Measurements from ENCODE around the gene ANKZF1.

Gene ANKZF1

DNA sequence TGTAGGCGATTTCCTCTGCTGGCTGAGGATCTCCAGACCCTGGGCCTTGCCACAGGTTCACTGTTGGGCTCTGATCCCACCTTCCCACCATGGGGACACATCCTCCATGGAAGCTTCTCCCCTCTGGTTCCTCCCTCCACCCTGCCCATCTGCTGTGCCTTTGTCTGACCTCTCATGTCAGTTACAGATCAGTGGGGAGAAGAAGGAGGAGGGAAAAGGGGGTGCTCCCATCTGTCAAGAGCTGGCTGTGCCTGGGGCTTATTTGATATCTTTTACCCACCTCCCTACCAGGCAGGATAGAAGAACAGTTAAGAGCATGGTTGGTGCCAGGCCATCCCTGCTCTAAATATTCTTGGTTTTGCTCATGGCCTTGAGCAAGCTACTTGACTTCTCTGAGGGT lies 37.3 kb downstream of the ANKZF1 start:
- H3K4me3 ChIP-seq (ENCODE audit: low read length): no peak overlapping the region
- no peaks in the 10 kb centered on the region for H3K36me3 ChIP-seq (ENCODE audit: insufficient read depth, low read length)
- H2AFZ ChIP-seq (ENCODE audit: low read depth, low read length): no peak overlapping the region
- H3K9me3 ChIP-seq (ENCODE audit: low read length): no peaks in the 10 kb centered on the region
- no peaks in the 10 kb centered on the region for H3K4me1 ChIP-seq (ENCODE audit: insufficient read depth, low read length)
- peaks cover 50% of the 10 kb centered on the region for H3K27me3 ChIP-seq (ENCODE audit: insufficient read depth, low read length)

DNA sequence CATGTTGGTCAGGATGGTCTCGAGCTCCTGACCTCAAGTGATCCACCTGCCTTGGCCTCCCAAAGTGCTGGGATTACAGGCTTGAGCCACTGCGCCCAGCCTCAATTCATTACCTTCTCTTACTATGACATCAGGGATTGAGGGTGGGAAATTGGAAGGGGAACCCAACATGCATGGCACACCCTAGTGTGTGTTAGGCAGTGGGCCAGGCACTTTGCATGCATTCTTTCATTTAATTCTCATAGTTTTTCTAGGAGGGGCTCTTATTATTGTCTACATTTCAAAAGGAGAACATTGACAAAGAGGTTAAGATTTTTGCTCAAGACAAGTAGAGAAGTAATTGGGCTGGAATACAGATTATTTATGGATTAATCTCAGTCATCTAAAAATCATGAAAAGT lies 38.7 kb downstream of the ANKZF1 start:
- Histone ChIP-seq H3K4me1 (ENCODE audit: insufficient read depth, low read length) (no peaks in the 10 kb centered on the region), H3K9me3 (ENCODE audit: low read length) (no peaks in the 10 kb centered on the region), H3K27me3 (ENCODE audit: insufficient read depth, low read length) (peaks cover 45% of the 10 kb centered on the region), H3K4me3 (ENCODE audit: low read length) (no peak overlapping the region), H3K36me3 (ENCODE audit: insufficient read depth, low read length) (no peaks in the 10 kb centered on the region), H2AFZ (ENCODE audit: low read depth, low read length) (no peak overlapping the region)

DNA sequence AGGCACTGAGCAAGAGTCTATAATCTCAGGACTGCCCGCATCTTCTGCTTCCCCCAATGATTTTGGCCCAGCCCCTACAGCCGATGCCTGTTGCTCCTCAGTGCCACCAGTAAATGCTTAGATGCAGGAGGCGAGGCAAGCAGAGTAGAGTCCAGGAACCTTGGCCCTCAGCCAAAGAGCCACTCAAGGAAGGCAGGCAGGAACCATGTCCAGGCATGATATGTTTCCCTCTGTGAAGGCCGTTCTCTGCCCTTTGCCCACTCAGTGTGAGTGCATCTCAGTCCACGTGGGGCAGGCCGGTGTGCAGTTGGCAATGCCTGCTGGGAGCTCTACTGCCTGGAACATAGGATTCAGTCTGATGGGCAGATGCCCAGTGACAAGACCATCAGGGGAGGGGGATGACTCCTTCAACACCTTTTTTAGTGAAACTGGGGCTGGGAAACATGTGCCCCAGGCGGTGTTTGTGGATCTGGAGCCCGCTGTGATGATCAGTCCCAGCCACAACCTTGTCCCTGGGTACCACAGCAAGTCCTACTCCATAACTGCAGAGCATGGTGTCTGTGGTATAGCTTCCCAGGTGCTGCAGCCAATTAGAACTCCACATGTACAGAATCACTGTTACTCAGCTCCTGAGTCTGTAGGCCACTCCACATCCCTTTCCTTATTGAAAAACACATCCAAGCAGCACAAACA lies 39.9 kb downstream of the ANKZF1 start:
- H3K9me3 ChIP-seq (ENCODE audit: low read length): no peaks in the 10 kb centered on the region
- H2AFZ ChIP-seq (ENCODE audit: low read depth, low read length): no peak overlapping the region
- H3K4me1 ChIP-seq (ENCODE audit: insufficient read depth, low read length): peaks cover 5% of the 10 kb centered on the region
- H3K27me3 ChIP-seq (ENCODE audit: insufficient read depth, low read length): peaks cover 45% of the 10 kb centered on the region
- no peak overlapping the region for H3K4me3 ChIP-seq (ENCODE audit: low read length)
- no peaks in the 10 kb centered on the region for H3K36me3 ChIP-seq (ENCODE audit: insufficient read depth, low read length)

DNA sequence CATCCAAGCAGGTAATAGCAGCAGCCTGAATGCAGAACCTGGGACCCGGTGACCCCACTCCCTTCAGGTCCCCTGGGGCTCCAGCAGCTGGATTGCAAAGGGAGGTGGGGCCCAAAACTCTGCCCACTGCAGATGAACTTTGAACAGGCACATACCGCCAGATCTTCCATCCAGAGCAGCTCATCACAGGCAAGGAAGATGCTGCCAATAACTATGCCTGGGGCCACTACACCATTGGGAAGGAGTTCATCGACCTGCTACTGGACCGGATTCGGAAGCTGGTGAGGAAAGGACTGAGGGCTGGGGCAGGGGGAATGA lies 40.4 kb downstream of the ANKZF1 start:
- peaks cover 41% of the 10 kb centered on the region for H3K27me3 ChIP-seq (ENCODE audit: insufficient read depth, low read length)
- H3K36me3 ChIP-seq (ENCODE audit: insufficient read depth, low read length): no peaks in the 10 kb centered on the region
- no peaks in the 10 kb centered on the region for H3K9me3 ChIP-seq (ENCODE audit: low read length)

DNA sequence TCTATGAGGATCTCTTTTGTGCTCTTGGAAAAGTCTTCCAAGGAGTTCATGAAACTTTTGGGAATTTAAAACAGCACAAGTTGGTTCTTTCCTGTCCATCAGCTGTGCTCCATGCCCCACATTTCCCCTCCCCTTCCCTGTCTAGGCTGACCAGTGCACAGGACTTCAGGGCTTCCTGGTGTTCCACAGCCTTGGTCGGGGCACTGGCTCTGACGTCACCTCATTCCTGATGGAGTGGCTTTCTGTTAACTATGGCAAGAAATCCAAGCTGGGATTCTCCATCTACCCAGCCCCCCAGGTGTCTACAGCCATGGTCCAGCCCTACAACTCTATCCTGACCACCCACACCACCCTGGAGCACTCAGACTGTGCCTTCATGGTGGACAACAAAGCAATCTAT lies 41.4 kb downstream of the ANKZF1 start:
- peaks cover 33% of the 10 kb centered on the region for H3K27me3 ChIP-seq (ENCODE audit: insufficient read depth, low read length)
- no peak overlapping the region for H3K4me3 ChIP-seq (ENCODE audit: low read length)

More for the DNA sequence above, 40.4 kb downstream of the ANKZF1 start:
- peaks cover 6% of the 10 kb centered on the region for H3K4me1 ChIP-seq (ENCODE audit: insufficient read depth, low read length)
- H3K4me3 ChIP-seq (ENCODE audit: low read length): no peak overlapping the region
- no peak overlapping the region for H2AFZ ChIP-seq (ENCODE audit: low read depth, low read length)

DNA sequence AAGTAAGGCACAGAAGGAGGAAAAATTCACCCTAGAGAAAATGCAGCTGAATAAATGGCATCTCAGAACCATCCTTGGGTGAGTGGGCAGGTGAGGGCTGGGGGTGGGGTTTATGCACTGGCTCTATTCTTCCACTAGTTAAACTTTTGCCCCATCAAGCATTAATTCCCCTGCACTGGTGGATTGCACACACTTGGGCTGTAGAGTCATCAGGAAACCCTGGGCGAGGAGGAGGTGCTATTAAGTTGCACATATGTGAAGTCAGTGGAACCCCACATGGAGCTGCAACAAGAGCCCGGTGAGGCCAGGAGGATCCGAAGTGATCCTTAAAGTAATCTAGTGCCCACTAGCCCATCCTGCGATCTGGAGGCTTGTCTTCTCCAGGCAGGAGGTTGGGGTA lies 42.8 kb downstream of the ANKZF1 start:
- peaks cover 23% of the 10 kb centered on the region for H3K27me3 ChIP-seq (ENCODE audit: insufficient read depth, low read length)
- H2AFZ ChIP-seq (ENCODE audit: low read depth, low read length): no peak overlapping the region
- H3K9me3 ChIP-seq (ENCODE audit: low read length): no peaks in the 10 kb centered on the region
- no peaks in the 10 kb centered on the region for H3K36me3 ChIP-seq (ENCODE audit: insufficient read depth, low read length)
- no peak overlapping the region for H3K4me3 ChIP-seq (ENCODE audit: low read length)
- H3K4me1 ChIP-seq (ENCODE audit: insufficient read depth, low read length): peaks cover 6% of the 10 kb centered on the region

More for the DNA sequence above, 41.4 kb downstream of the ANKZF1 start:
- no peaks in the 10 kb centered on the region for H3K36me3 ChIP-seq (ENCODE audit: insufficient read depth, low read length)
- H3K4me1 ChIP-seq (ENCODE audit: insufficient read depth, low read length): peaks cover 6% of the 10 kb centered on the region
- no peak overlapping the region for H2AFZ ChIP-seq (ENCODE audit: low read depth, low read length)
- no peaks in the 10 kb centered on the region for H3K9me3 ChIP-seq (ENCODE audit: low read length)

DNA sequence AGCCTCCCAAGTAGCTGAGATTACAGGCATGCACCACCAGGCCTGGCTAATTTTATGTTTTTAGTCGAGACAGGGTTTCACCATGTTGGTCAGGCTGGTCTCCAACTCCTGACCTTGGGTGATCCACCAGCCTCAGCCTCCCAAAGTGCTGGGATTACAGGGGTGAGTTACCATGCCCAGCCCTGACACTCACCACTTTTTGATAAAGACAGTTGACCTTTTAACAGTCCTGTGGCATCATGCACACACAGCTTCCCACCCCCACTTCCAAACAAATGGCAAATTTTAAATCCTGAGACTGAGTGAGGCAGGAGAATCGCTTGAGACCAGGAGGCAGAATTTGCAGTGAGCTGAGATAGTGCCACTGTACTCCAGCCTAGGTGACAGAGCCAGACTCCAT lies 43.4 kb downstream of the ANKZF1 start:
- no peak overlapping the region for H3K4me3 ChIP-seq (ENCODE audit: low read length)

DNA sequence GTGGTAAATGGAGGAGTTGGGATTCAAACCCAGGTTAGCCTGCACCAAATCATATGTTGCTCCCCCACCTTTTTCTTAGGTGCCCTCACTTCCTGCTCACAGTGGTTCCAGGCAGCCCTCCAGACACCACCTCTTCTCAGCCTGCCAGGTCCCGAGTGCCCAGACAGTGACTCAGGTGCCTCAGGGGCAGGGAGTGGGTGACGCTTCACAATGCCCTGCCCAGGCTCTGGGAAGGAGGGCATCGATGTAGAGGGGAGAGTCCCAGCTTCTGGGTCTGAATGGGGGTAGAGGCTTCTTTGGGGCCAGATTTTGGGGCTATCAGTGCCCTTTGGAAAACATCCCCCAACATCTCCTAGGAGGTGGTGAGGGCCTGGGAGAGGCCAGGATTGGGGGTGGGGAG lies 44.3 kb downstream of the ANKZF1 start:
- H2AFZ ChIP-seq (ENCODE audit: low read depth, low read length): no peak overlapping the region
- no peak overlapping the region for H3K4me3 ChIP-seq (ENCODE audit: low read length)
- peaks cover 19% of the 10 kb centered on the region for H3K4me1 ChIP-seq (ENCODE audit: insufficient read depth, low read length)
- H3K36me3 ChIP-seq (ENCODE audit: insufficient read depth, low read length): no peaks in the 10 kb centered on the region
- H3K9me3 ChIP-seq (ENCODE audit: low read length): no peaks in the 10 kb centered on the region
- H3K27me3 ChIP-seq (ENCODE audit: insufficient read depth, low read length): peaks cover 23% of the 10 kb centered on the region

More for the DNA sequence above, 43.4 kb downstream of the ANKZF1 start:
- peaks cover 9% of the 10 kb centered on the region for H3K4me1 ChIP-seq (ENCODE audit: insufficient read depth, low read length)
- H3K36me3 ChIP-seq (ENCODE audit: insufficient read depth, low read length): no peaks in the 10 kb centered on the region
- no peaks in the 10 kb centered on the region for H3K9me3 ChIP-seq (ENCODE audit: low read length)
- H3K27me3 ChIP-seq (ENCODE audit: insufficient read depth, low read length): peaks cover 23% of the 10 kb centered on the region
- no peak overlapping the region for H2AFZ ChIP-seq (ENCODE audit: low read depth, low read length)

DNA sequence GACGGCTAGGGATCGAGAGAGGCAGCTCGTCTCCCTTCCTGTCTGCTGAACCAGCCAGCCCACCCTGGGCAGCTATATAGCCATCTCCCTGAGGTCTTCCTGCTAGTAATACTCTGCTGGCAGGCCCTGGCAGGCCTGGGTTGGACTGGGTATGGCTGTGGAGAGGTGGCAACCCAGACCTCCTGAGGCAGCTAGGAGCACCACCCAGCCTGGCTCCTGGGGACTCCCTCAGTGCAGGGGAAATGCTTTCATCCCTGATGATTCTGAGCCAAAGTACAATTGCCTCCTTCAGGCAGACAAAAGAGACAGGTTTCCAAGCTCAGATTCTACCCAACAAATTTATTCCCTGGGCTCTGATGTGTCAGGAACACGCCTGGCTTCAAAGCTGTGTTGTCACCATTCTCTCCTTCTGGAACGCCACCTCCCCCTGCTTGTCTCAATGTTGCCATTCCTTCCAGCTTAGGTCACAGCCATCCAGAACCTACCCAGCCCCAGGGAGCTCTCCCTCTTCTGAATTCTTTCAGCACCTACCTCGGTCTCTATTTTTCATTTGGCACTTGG lies 44.8 kb downstream of the ANKZF1 start:
- Histone ChIP-seq H3K9me3 (ENCODE audit: low read length) (no peaks in the 10 kb centered on the region), H3K36me3 (ENCODE audit: insufficient read depth, low read length) (no peaks in the 10 kb centered on the region), H2AFZ (ENCODE audit: low read depth, low read length) (no peak overlapping the region), H3K4me3 (ENCODE audit: low read length) (no peak overlapping the region), H3K4me1 (ENCODE audit: insufficient read depth, low read length) (peaks cover 19% of the 10 kb centered on the region), H3K27me3 (ENCODE audit: insufficient read depth, low read length) (peaks cover 21% of the 10 kb centered on the region)

DNA sequence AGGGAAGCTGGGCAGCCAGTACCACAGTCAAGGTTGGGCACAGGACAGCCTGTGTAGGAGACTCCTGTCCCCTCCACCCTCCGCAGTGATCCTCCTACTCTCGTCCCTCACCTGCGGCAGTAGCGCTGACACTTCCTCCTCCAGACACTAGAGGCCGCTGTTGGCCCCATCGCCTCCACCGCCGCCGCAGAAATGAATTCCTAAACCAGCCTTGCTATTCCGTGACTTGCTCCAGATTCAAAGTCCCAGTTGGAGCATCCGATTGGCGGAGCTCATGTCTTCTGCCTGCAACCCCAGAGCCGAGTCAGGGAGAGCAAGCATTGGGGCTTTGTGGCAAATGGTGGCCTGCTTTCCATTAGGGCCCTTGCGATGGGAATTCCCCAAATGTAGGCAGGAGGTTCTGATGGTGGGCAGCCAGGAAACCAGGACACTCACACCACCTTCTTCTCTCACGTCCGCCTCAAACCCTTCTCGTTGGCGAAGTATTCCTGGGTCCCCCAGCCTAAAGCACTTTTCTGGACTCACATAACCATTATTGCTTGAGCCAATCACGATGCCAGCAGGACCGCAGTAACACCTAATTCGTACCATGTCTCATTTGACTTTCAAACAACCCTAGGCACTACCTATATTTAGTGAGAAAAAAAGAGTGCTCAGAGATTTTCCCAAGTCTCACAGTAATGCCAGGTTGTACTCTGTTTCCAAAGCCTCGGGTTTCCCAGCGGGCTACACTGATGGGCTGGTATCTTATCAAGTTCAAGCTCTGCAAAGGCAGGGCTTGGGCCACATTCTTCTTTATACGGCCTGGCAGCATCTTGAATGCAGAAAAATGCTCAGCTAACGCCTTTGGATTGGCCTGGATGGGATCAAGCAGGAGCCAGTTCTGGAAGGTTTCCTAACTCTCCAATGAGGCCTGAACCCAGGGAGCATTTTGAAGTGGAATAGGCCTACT lies 48.4 kb downstream of the ANKZF1 start:
- H3K36me3 ChIP-seq (ENCODE audit: insufficient read depth, low read length): peaks cover 1% of the 10 kb centered on the region
- H3K4me1 ChIP-seq (ENCODE audit: insufficient read depth, low read length): peaks cover 30% of the 10 kb centered on the region
- H3K27me3 ChIP-seq (ENCODE audit: insufficient read depth, low read length): peaks cover 5% of the 10 kb centered on the region
- H3K9me3 ChIP-seq (ENCODE audit: low read length): no peaks in the 10 kb centered on the region
- H3K4me3 ChIP-seq (ENCODE audit: low read length): peak overlapping the region; percentile 57
- H2AFZ ChIP-seq (ENCODE audit: low read depth, low read length): peak overlapping the region; percentile 31

DNA sequence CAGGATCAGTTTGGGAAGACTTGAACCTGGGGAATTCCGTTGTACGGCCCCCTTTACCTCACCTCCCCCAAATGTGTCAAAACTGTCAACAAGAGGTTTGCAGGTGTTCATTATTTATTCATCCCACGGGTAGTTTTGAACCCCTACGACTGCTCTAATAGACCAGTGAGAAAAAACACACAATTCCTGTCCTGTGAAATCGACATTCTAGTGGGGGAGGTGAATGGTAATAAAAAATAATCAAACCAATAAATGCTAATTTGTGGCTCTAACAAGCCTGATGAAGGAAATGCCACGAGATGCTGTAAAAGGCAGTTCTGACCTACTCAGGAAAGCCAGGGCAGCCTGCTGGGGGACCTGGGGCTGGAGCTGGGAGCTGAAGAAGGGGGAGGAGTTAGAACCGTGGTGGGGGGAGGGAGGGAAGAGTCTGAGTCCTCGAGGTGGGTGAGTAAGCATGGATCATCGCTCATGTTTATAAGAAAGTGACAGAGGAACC lies 49.1 kb downstream of the ANKZF1 start:
- H3K36me3 ChIP-seq (ENCODE audit: insufficient read depth, low read length): peaks cover 8% of the 10 kb centered on the region
- peaks cover 5% of the 10 kb centered on the region for H3K27me3 ChIP-seq (ENCODE audit: insufficient read depth, low read length)
- H3K4me3 ChIP-seq (ENCODE audit: low read length): peak overlapping the region; percentile 57
- H3K4me1 ChIP-seq (ENCODE audit: insufficient read depth, low read length): peaks cover 30% of the 10 kb centered on the region
- H3K9me3 ChIP-seq (ENCODE audit: low read length): no peaks in the 10 kb centered on the region
- peak overlapping the region; percentile 31 for H2AFZ ChIP-seq (ENCODE audit: low read depth, low read length)

DNA sequence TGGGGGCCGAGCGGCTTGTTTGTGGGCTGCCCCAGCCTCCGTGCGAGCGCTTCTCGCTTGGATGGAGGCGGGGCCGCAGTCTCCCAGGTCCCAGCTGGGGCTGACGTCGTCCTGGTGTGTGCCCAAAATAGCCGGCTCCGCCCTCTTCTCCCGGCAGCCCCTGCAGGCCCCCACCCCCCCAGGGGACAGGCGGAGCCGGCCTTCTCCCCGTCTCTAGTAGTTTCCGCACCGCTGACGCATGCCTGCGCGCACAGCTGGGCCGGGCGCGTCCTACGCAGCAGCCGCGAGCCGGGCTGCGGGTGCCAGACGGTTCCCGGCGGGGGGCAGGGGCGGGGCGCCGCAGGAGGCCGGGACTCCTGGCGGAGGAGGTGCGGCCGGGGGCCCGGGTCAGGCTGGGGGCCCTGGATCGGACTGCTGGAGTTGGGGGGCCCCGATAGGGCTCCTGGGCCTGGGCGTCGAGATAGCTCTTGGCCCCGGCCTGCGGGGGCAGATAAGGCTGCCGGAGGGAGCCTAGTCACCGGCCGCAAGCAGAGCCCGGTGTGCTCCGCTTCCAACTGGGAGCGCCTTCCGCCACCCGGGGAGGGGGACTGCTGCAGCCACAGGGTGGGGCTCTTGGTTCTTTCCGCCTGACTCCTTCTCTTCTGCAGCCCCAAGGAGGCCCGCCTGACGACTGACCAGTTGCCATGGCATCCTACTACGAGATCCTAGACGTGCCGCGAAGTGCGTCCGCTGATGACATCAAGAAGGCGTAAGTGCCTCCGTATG lies 49.7 kb downstream of the ANKZF1 start, which contains the start of gene DNAJB2:
Gene DNAJB2, plus strand, starts transcription at position 216 of the 765 bp plus-strand sequence. Its CDS starts 468 bp downstream, at position 684.
- Histone ChIP-seq H3K4me1 (ENCODE audit: insufficient read depth, low read length) (peaks cover 27% of the 10 kb centered on the region), H3K4me3 (ENCODE audit: low read length) (peak within 1 kb of the TSS; percentile 57), H3K27me3 (ENCODE audit: insufficient read depth, low read length) (peaks cover 1% of the 10 kb centered on the region), H2AFZ (ENCODE audit: low read depth, low read length) (peak within 1 kb of the TSS; percentile 31), H3K36me3 (ENCODE audit: insufficient read depth, low read length) (peaks cover 10% of the 10 kb centered on the region), H3K9me3 (ENCODE audit: low read length) (no peaks in the 10 kb centered on the region)

Data from neuron (in vitro differentiated cells).